Smooth muscle cell (in vitro differentiated cells): Measurements from ENCODE around the gene C5orf24. TPM values are rescaled to one million over a fixed set of nuclear protein-coding genes. Genes with fewer than 3 reads are reported as not detected.
A peak's percentile ranks its signal among the peaks of the same experiment; 100 is the strongest.

Experiments used
- DNase-seq: peaks from one replicate; lab custom pipeline; 2025; ENCODE audit not compliant: unreplicated experiment; lab: John Stamatoyannopoulos, UW
- H2AFZ ChIP-seq: fragments of 200-600 bp; sonication (generic); 2 replicates; pipeline ENCODE4 v1.6.0; 2016; ENCODE audit warnings: antibody characterized with exemption, low read depth, mild to moderate bottlenecking
- H3F3A ChIP-seq: fragments of 200-600 bp; sonication (generic); 2 replicates; pipeline ENCODE4 v1.6.0; 2017; ENCODE audit warnings: antibody characterized with exemption, low read depth
- H3K27ac ChIP-seq: fragments of 200-600 bp; sonication (generic); 2 replicates; pipeline ENCODE4 v1.5.1; 2016; ENCODE audit warnings: low read depth, mild to moderate bottlenecking
- H3K27me3 ChIP-seq: fragments of 200-600 bp; sonication (generic); 2 replicates; pipeline ENCODE4 v1.6.1; 2016; ENCODE audit warnings: low read depth, mild to moderate bottlenecking
- H3K36me3 ChIP-seq: fragments of 200-600 bp; sonication (generic); 2 replicates; pipeline ENCODE4 v1.5.1; 2016; ENCODE audit warnings: low read depth
- H3K4me1 ChIP-seq: fragments of 200-600 bp; sonication (generic); 2 replicates; pipeline ENCODE4 v1.5.1; 2016; ENCODE audit warnings: low read depth
- H3K4me2 ChIP-seq: fragments of 200-600 bp; sonication (generic); 2 replicates; pipeline ENCODE4 v1.6.0; 2016; ENCODE audit warnings: mild to moderate bottlenecking
- H3K4me3 ChIP-seq: fragments of 200-600 bp; sonication (generic); 2 replicates; pipeline ENCODE4 v1.5.1; 2016; ENCODE audit warnings: mild to moderate bottlenecking
- H3K79me2 ChIP-seq: fragments of 200-600 bp; sonication (generic); 2 replicates; pipeline ENCODE4 v1.6.0; 2016; ENCODE audit warnings: low read depth, mild to moderate bottlenecking
- H3K9ac ChIP-seq: fragments of 200-600 bp; sonication (generic); 2 replicates; pipeline ENCODE4 v1.6.0; 2016; ENCODE audit warnings: low read depth
- H3K9me3 ChIP-seq: fragments of 200-600 bp; sonication (generic); replicated peaks from 2 replicates; pipeline ENCODE4 v1.5.1; 2016; ENCODE audit warnings: low read depth
- H4K20me1 ChIP-seq: fragments of 200-600 bp; sonication (generic); 2 replicates; pipeline ENCODE4 v1.6.0; 2016; ENCODE audit warnings: low read depth
- WGBS: methylation state at CpG from one replicate; pipeline ENCODE4 v1.1.7; 2016; ENCODE audit warnings: low lambda C conversion rate; 5-methylcytosine and 5-hydroxymethylcytosine counted together
- polyA plus RNA-seq: library from polyadenylated mRNA; unstranded; fragments of >200 nt; fragmentation: Nextera tagmentation; extraction: Ambion mirVana; gene quantifications from 2 replicates; pipeline ENCODE4 v1.2.1, GENCODE V29; 2016
- total RNA-seq: library from RNA; depleted of rRNA; stranded (reverse); fragments of >200 nt; gene quantifications from 2 replicates; pipeline ENCODE4 v1.2.3, GENCODE V29; 2014
- TF ChIP-seq, protein P1 (sequence below): fragments of 200-600 bp; sonication (generic); IDR thresholded peaks from 2 replicates; pipeline ENCODE4 v1.5.1; 2017; ENCODE audit warnings: borderline replicate concordance, mild to moderate bottlenecking, antibody characterized with exemption; ENCODE audit not compliant: insufficient read depth, poor library complexity, severe bottlenecking

Gene C5orf24
- total RNA-seq (88.3 and 210 TPM in 2 replicates), polyA plus RNA-seq (34.3 and 35.9 TPM in 2 replicates)

GRCh38 chr5:134845852-134846640 lies at the start of gene C5orf24:
TSS of gene C5orf24 (plus strand) at chr5:134845968. CDS start at chr5:134854901, 8,933 bp downstream.
- Histone ChIP-seq H3K9me3 (no peaks in the 10 kb centered on the region), H2AFZ (peak within 1 kb of the TSS; percentile 6), H3K4me1 (peaks cover 8% of the 10 kb centered on the region), H3K4me2 (peak within 1 kb of the TSS; percentile 93), H3K9ac (peak within 1 kb of the TSS; percentile 94), H3K27me3 (no peaks in the 10 kb centered on the region), H3K79me2 (peaks cover 47% of the 10 kb centered on the region), H3K27ac (peak within 1 kb of the TSS; percentile 94), H3K4me3 (peak within 1 kb of the TSS; percentile 68), H3F3A (peaks cover 18% of the 10 kb centered on the region), H4K20me1 (peaks cover 24% of the 10 kb centered on the region), H3K36me3 (no peaks in the 10 kb centered on the region)
- WGBS, result under 1% methylated on average over 62 of the region's 84 CpGs
- peak; percentile 79 for DNase-seq
- TF ChIP-seq, protein P1, sequence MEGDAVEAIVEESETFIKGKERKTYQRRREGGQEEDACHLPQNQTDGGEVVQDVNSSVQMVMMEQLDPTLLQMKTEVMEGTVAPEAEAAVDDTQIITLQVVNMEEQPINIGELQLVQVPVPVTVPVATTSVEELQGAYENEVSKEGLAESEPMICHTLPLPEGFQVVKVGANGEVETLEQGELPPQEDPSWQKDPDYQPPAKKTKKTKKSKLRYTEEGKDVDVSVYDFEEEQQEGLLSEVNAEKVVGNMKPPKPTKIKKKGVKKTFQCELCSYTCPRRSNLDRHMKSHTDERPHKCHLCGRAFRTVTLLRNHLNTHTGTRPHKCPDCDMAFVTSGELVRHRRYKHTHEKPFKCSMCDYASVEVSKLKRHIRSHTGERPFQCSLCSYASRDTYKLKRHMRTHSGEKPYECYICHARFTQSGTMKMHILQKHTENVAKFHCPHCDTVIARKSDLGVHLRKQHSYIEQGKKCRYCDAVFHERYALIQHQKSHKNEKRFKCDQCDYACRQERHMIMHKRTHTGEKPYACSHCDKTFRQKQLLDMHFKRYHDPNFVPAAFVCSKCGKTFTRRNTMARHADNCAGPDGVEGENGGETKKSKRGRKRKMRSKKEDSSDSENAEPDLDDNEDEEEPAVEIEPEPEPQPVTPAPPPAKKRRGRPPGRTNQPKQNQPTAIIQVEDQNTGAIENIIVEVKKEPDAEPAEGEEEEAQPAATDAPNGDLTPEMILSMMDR, result no peak

GRCh38 chr5:134798468-134798867 lies 47.3 kb upstream of the C5orf24 start:
- no peaks in the 10 kb centered on the region for H3K79me2 ChIP-seq
- WGBS, result 94% methylated on average over 5 of the region's 5 CpGs
- H3K4me3 ChIP-seq, result no peak overlapping the region
- H3F3A ChIP-seq, result no peaks in the 10 kb centered on the region
- H3K27me3 ChIP-seq, result no peaks in the 10 kb centered on the region
- DNase-seq, result no peak
- no peak overlapping the region for H3K4me2 ChIP-seq
- H3K4me1 ChIP-seq, result no peaks in the 10 kb centered on the region
- no peak overlapping the region for H2AFZ ChIP-seq
- no peaks in the 10 kb centered on the region for H3K9me3 ChIP-seq
- H3K9ac ChIP-seq, result no peak overlapping the region
- H3K27ac ChIP-seq, result no peak overlapping the region
- TF ChIP-seq, protein P1, result no peak
- H4K20me1 ChIP-seq, result no peaks in the 10 kb centered on the region
- H3K36me3 ChIP-seq, result peaks cover 25% of the 10 kb centered on the region

DNA sequence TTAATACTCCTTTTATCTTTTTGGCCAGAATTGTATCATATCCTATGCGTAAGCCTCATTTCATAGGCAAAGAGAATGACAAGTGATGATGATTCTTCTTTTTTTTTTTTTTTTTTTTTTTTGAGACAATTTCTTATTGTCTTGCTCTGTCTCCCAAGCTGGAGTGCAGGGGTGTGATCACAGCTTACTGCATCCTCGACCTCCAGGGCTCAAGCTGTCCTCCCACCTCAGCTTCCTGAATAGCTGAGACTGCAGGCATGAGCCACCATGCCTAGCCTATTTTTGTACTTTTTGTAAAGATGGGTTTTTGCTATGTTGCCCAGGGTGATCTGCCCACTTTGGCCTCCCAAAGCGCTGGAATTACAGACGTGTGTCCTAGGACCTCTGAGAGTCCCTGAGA lies 41.9 kb upstream of the C5orf24 start:
- WGBS, result 94% methylated on average over 4 of the region's 4 CpGs
- H3K27ac ChIP-seq, result no peak overlapping the region
- no peak for DNase-seq
- H3K79me2 ChIP-seq, result no peaks in the 10 kb centered on the region
- H4K20me1 ChIP-seq, result no peaks in the 10 kb centered on the region
- H3K36me3 ChIP-seq, result peaks cover 9% of the 10 kb centered on the region
- H3K4me3 ChIP-seq, result no peak overlapping the region
- no peaks in the 10 kb centered on the region for H3K27me3 ChIP-seq
- H3K9ac ChIP-seq, result no peak overlapping the region
- no peaks in the 10 kb centered on the region for H3K9me3 ChIP-seq
- H2AFZ ChIP-seq, result no peak overlapping the region
- H3K4me2 ChIP-seq, result no peak overlapping the region
- H3K4me1 ChIP-seq, result no peaks in the 10 kb centered on the region
- TF ChIP-seq, protein P1, result no peak
- H3F3A ChIP-seq, result no peaks in the 10 kb centered on the region
